A549 (cell line): ENCODE data around the gene SGCD. TPM values are rescaled to one million over a fixed set of nuclear protein-coding genes. Genes with fewer than 3 reads are reported as not detected.

Source experiments
- ATAC-seq, 2 experiments: fragments of 200-7000 bp in 1 of 2; fragments of >200 bp in 1 of 2; cut with Nextera tagmentation in 1 of 2; cut with Tn5 transposase in 1 of 2; 3 replicates each; pipeline versions ENCODE4 v1.8.0 to v1.9.1; 2018 to 2020; ENCODE audit warnings: mild to moderate bottlenecking in 1 of 2, moderate library complexity in 1 of 2
- CTCF ChIA-PET: fragments of 300-600 bp; sonication (Branson Sonifier 250); formaldehyde crosslinking; extraction: SDS; loops from one replicate; lab custom pipeline; 2021; ENCODE audit warnings: antibody characterized with exemption, inconsistent platforms; lab: Yijun Ruan, JAX
- POLR2A ChIA-PET: fragments of 350-600 bp; formaldehyde crosslinking; extraction: SDS; loops from one replicate; lab custom pipeline; 2021; ENCODE audit warnings: antibody characterized with exemption, inconsistent platforms; lab: Yijun Ruan, JAX
- DNase-seq, 2 experiments: peaks; one replicate each; pipeline versions ENCODE4 v3.0.0 to v3.0.0-alpha.2; 2011 to 2016; ENCODE audit warnings: low read depth in 1 of 2, low spot score in 1 of 2
- FAIRE-seq: peaks from 2 replicates; lab custom pipeline; 2011; peaks lifted over from hg19 to GRCh38; lab: Jason Lieb, UNC
- H3K27ac ChIP-seq, 2 experiments: fragments of >200 bp; sonication (Bioruptor Twin); formaldehyde crosslinking; 3 replicates each; pipeline ENCODE4 v1.5.1; 2016 to 2017
- H3K4me1 ChIP-seq: fragments of >200 bp; sonication (Bioruptor Twin); formaldehyde crosslinking; 3 replicates; pipeline ENCODE4 v1.6.1; 2016
- H3K4me2 ChIP-seq: fragments of >200 bp; sonication (Bioruptor Twin); formaldehyde crosslinking; 3 replicates; pipeline ENCODE4 v1.6.1; 2016
- H3K4me3 ChIP-seq: fragments of >200 bp; sonication (Bioruptor Twin); formaldehyde crosslinking; 3 replicates; pipeline ENCODE4 v1.5.1; 2016
- H3K9me3 ChIP-seq: fragments of >200 bp; sonication (Bioruptor Twin); formaldehyde crosslinking; 3 replicates; pipeline ENCODE4 v1.6.1; 2016
- ATOH8 ChIP-seq: fragments of 250-450 bp; sonication (Bioruptor Pico); IDR thresholded peaks from 2 replicates; pipeline ENCODE4 v1.5.0; 2020; ENCODE audit warnings: low read depth, mild to moderate bottlenecking, moderate library complexity
- CHD2 ChIP-seq: fragments of 150-350 bp; IDR thresholded peaks from 2 replicates; pipeline ENCODE4 v1.6.1; 2014; ENCODE audit warnings: low read length; ENCODE audit not compliant: partially characterized antibody
- CHD4 ChIP-seq: fragments of 200-600 bp; sonication (generic); IDR thresholded peaks from 2 replicates; pipeline ENCODE4 v1.6.1; 2016; ENCODE audit warnings: antibody characterized with exemption, mild to moderate bottlenecking, borderline replicate concordance
- E2F6 ChIP-seq: IDR thresholded peaks from 2 replicates; pipeline ENCODE4 v1.6.1; 2012; ENCODE audit warnings: low read depth, borderline replicate concordance
- ELK1 ChIP-seq: fragments of 150-350 bp; IDR thresholded peaks from 2 replicates; pipeline ENCODE4 v1.6.1; 2014; ENCODE audit warnings: low read depth, mild to moderate bottlenecking, low read length
- EP300 ChIP-seq, 2 experiments: fragments of >200 bp; sonication (Bioruptor Twin); formaldehyde crosslinking; IDR thresholded peaks; 2 replicates in 1 of 2; 3 replicates in 1 of 2; pipeline ENCODE4 v1.6.1; 2016 to 2017
- ESRRA ChIP-seq: fragments of 150-350 bp; IDR thresholded peaks from 2 replicates; pipeline ENCODE4 v1.6.1; 2014; ENCODE audit warnings: mild to moderate bottlenecking, low read length, borderline replicate concordance
- FOSL2 ChIP-seq, 2 experiments: fragments of 450-650 bp in 1 of 2; fragments of >200 bp in 1 of 2; sonication (Bioruptor Twin) in 1 of 2; formaldehyde crosslinking; IDR thresholded peaks; 2 replicates each; pipeline versions ENCODE4 v1.5.0 to v1.6.1; 2016 to 2020; ENCODE audit warnings: mild to moderate bottlenecking in 1 of 2, moderate library complexity in 1 of 2
- FOXS1 ChIP-seq: fragments of 250-450 bp; sonication (Bioruptor Pico); IDR thresholded peaks from 2 replicates; pipeline ENCODE4 v1.5.0; 2020; ENCODE audit warnings: mild to moderate bottlenecking, moderate library complexity
- GATA3 ChIP-seq: IDR thresholded peaks from 2 replicates; pipeline ENCODE4 v1.6.1; 2012; ENCODE audit warnings: borderline replicate concordance
- HDAC2 ChIP-seq: fragments of 200-600 bp; sonication (generic); IDR thresholded peaks from 2 replicates; pipeline ENCODE4 v1.6.1; 2016
- HES2 ChIP-seq: fragments of >200 bp; sonication (Bioruptor Twin); formaldehyde crosslinking; IDR thresholded peaks from 2 replicates; pipeline ENCODE4 v1.6.1; 2016
- HOXB13 ChIP-seq: fragments of 250-450 bp; sonication (Bioruptor Pico); IDR thresholded peaks from 2 replicates; pipeline ENCODE4 v1.5.0; 2020; ENCODE audit warnings: low read depth, mild to moderate bottlenecking, moderate library complexity
- HOXB5 ChIP-seq: fragments of 250-450 bp; sonication (Bioruptor Pico); IDR thresholded peaks from 2 replicates; pipeline ENCODE4 v1.5.0; 2020; ENCODE audit warnings: mild to moderate bottlenecking, moderate library complexity
- JUNB ChIP-seq: fragments of >200 bp; sonication (Bioruptor Twin); formaldehyde crosslinking; IDR thresholded peaks from 2 replicates; pipeline ENCODE4 v1.6.1; 2016
- MAFK ChIP-seq: fragments of 450-650 bp; IDR thresholded peaks from 2 replicates; pipeline ENCODE4 v1.6.1; 2014; ENCODE audit not compliant: partially characterized antibody
- MYC ChIP-seq: IDR thresholded peaks from 2 replicates; pipeline ENCODE4 v1.6.1; 2012; ENCODE audit warnings: mild to moderate bottlenecking, inconsistent platforms, low read length, improper control_type of control experiment, borderline replicate concordance
- NPAS2 ChIP-seq: fragments of 250-450 bp; sonication (Bioruptor Pico); IDR thresholded peaks from 2 replicates; pipeline ENCODE4 v1.8.0; 2022; ENCODE audit warnings: mild to moderate bottlenecking, moderate library complexity, borderline replicate concordance
- NR3C1 ChIP-seq: fragments of >200 bp; sonication (Bioruptor Twin); formaldehyde crosslinking; IDR thresholded peaks from 3 replicates; pipeline ENCODE4 v1.6.1; 2017
- PBX3 ChIP-seq: IDR thresholded peaks from 2 replicates; pipeline ENCODE4 v1.6.1; 2012
- RAD21 ChIP-seq, 2 experiments: fragments of >200 bp in 1 of 2; sonication (Bioruptor Twin) in 1 of 2; formaldehyde crosslinking in 1 of 2; IDR thresholded peaks in 1 of 2; conservative IDR thresholded peaks in 1 of 2; 2 replicates in 1 of 2; 3 replicates in 1 of 2; pipeline ENCODE4 v1.6.1; 2012 to 2018; ENCODE audit warnings: inconsistent platforms in 1 of 2
- RARB ChIP-seq: fragments of 250-450 bp; sonication (Bioruptor Pico); IDR thresholded peaks from 2 replicates; pipeline ENCODE4 v1.8.0; 2021; ENCODE audit warnings: mild to moderate bottlenecking, moderate library complexity
- RCOR1 ChIP-seq: fragments of 150-350 bp; IDR thresholded peaks from 2 replicates; pipeline ENCODE4 v1.6.1; 2014; ENCODE audit warnings: antibody characterized with exemption, low read length, low read depth
- RFX5 ChIP-seq: fragments of 450-650 bp; IDR thresholded peaks from 2 replicates; pipeline ENCODE4 v1.7.1; 2014; ENCODE audit warnings: antibody characterized with exemption, mild to moderate bottlenecking, moderate library complexity
- RNF2 ChIP-seq: fragments of 200-600 bp; sonication (generic); IDR thresholded peaks from 2 replicates; pipeline ENCODE4 v1.6.1; 2016; ENCODE audit warnings: low read depth, mild to moderate bottlenecking, antibody characterized with exemption, moderate library complexity, borderline replicate concordance
- SMC3 ChIP-seq: fragments of >200 bp; sonication (Bioruptor Twin); formaldehyde crosslinking; IDR thresholded peaks from 3 replicates; pipeline ENCODE4 v1.6.1; 2018; ENCODE audit warnings: inconsistent platforms
- USF2 ChIP-seq: fragments of 450-650 bp; IDR thresholded peaks from 2 replicates; pipeline ENCODE4 v1.6.1; 2014; ENCODE audit warnings: antibody characterized with exemption
- ZC3H11A ChIP-seq: fragments of 450-650 bp; IDR thresholded peaks from 2 replicates; pipeline ENCODE4 v1.6.1; 2014; ENCODE audit warnings: antibody characterized with exemption, mild to moderate bottlenecking
- WGBS: methylation state at CpG from one replicate; pipeline ENCODE4 v1.1.6; 2017; ENCODE audit errors: missing lambda C conversion rate; 5-methylcytosine and 5-hydroxymethylcytosine counted together
- polyA plus RNA-seq, 4 experiments: library from polyadenylated mRNA; depleted of rRNA in 3 of 4; stranded (reverse); fragments of >200 nt; fragmentation: RNase III in 1 of 4; extraction: RNeasy Plus Mini Kit Qiagen cat#74134 plus additional on column Dnase treatment in 1 of 4; gene quantifications; 2 replicates in 3 of 4; 3 replicates in 1 of 4; pipeline ENCODE4 v1.2.3, GENCODE V29; 2011 to 2017

The SGCD gene
- polyA plus RNA-seq, 2 of the 4 experiments (the other 2 are of a cell fraction) = 7.6 to 10.6 TPM

- TF ChIP-seq NPAS2 (CRISPR knock-in tag) (no peak), ELK1 (no peak), EP300 (IDR thresholded peaks at IDR 0.05) (no peak), SMC3 (no peak), USF2 (no peak), RFX5 (no peak), FOXS1 (CRISPR knock-in tag) (no peak), CHD4 (no peak), CHD2 (no peak), NR3C1 (no peak), E2F6 (no peak), HOXB5 (CRISPR knock-in tag) (no peak), RAD21 (conservative IDR thresholded peaks at IDR 0.05 in 1 of 2, IDR thresholded peaks at IDR 0.05 in 1 of 2) (no peak), ZC3H11A (no peak), HOXB13 (CRISPR knock-in tag) (no peak), HDAC2 (no peak), RNF2 (no peak), RCOR1 (no peak), FOSL2 (IDR thresholded peaks at IDR 0.05) (no peak), FOSL2 (CRISPR knock-in tag; IDR thresholded peaks at IDR 0.05) (no peak)
- H3K4me1 ChIP-seq = peaks cover 45% of the 10 kb centered on the region
- 72% methylated on average over 5 of the region's 5 CpGs for WGBS
- ChIA-PET POLR2A (no interaction called here), CTCF (no interaction called here)
- peak overlapping the region; percentile 73 for H3K4me2 ChIP-seq
- no peak overlapping the region for H3K4me3 ChIP-seq
- ATAC-seq (peak in 1 of 2 experiments; percentile 70; a peak in 3 of 6 replicates), DNase-seq (no peak), FAIRE-seq (no peak)
- H3K9me3 ChIP-seq = no peaks in the 10 kb centered on the region
- H3K27ac ChIP-seq = peak overlapping the region; percentile 69 to 81
These were observed 147.3 kb downstream of the SGCD start for GRCh38 chr5:156474251-156474650.

GRCh38 chr5:156475182-156476157, 148.5 kb downstream of the SGCD start:
- peak; percentile 86 to 88 for ATAC-seq
- Histone ChIP-seq H3K9me3 (no peaks in the 10 kb centered on the region), H3K4me2 (peak overlapping the region; percentile 73), H3K4me1 (peaks cover 51% of the 10 kb centered on the region), H3K27ac (peak overlapping the region; percentile 69 to 81), H3K4me3 (no peak overlapping the region)
- WGBS = 57% methylated on average over 4 of the region's 4 CpGs
- ChIA-PET POLR2A (no interaction called here), CTCF (no interaction called here)
- FAIRE-seq = no peak
- TF ChIP-seq MYC (no peak), ZC3H11A (no peak), CHD4 (no peak), FOSL2 (IDR thresholded peaks at IDR 0.05) (no peak), FOSL2 (CRISPR knock-in tag; IDR thresholded peaks at IDR 0.05) (peak; percentile 53), NR3C1 (no peak), GATA3 (0 out of 2 replicates have a peak, but pooled peaks have one; percentile 30), ATOH8 (CRISPR knock-in tag) (no peak), RAD21 (conservative IDR thresholded peaks at IDR 0.05 in 1 of 2, IDR thresholded peaks at IDR 0.05 in 1 of 2) (no peak), SMC3 (peak; percentile 17; the same call in 1 of the 3 replicates), MAFK (no peak), JUNB (peak; percentile 55), RARB (CRISPR knock-in tag) (no peak), PBX3 (peak; percentile 25; the same call in 1 of the 2 replicates), ESRRA (no peak), HES2 (no peak)
- peak; percentile 31 to 70 for DNase-seq
